Stomach (tissue), 9 donors: ENCODE data around the gene GALNT8. TPM values are rescaled to one million over a fixed set of nuclear protein-coding genes. Genes with fewer than 3 reads are reported as not detected.
A peak's percentile ranks its signal among the peaks of the same experiment; 100 is the strongest.

Experiments
- DNase-seq, 2 donors: peaks; one replicate each; pipeline versions ENCODE4 v3.0.0 to v3.0.0-alpha.2; 2013 to 2019
- H3K27ac ChIP-seq, 5 donors: fragments of 200-600 bp in 4 of 5; sonication (generic) in 4 of 5; one replicate each; pipeline ENCODE4 v1.5.1; 2013 to 2019; ENCODE audit warnings: mild to moderate bottlenecking in 1 of 5, moderate library complexity in 1 of 5
- H3K27me3 ChIP-seq, 3 donors: fragments of 200-600 bp; sonication (generic); one replicate each; pipeline ENCODE4 v1.5.1; 2017 to 2019; ENCODE audit warnings: mixed run types in 1 of 3
- H3K36me3 ChIP-seq, 4 donors: fragments of 200-600 bp; sonication (generic); 1 replicate in 3 of 4; 2 replicates in 1 of 4; pipeline ENCODE4 v1.5.1; 2016 to 2019
- H3K4me1 ChIP-seq, 4 donors: fragments of 200-600 bp; sonication (generic); one replicate each; pipeline ENCODE4 v1.5.1; 2016 to 2019
- H3K4me3 ChIP-seq, 4 donors: fragments of 200-600 bp; sonication (generic) in 3 of 4; one replicate each; pipeline ENCODE4 v1.5.1; 2016 to 2019; ENCODE audit warnings: mild to moderate bottlenecking in 1 of 4
- H3K9me3 ChIP-seq, 4 donors: fragments of 200-600 bp; sonication (generic); one replicate each; pipeline ENCODE4 v1.5.1; 2016 to 2019
- EP300 ChIP-seq: sonication (generic); formaldehyde crosslinking; IDR thresholded peaks from one replicate; pipeline ENCODE4 v1.6.1; 2017; ENCODE audit warnings: antibody characterized with exemption
- POLR2A ChIP-seq, 4 donors: fragments of 450-650 bp; IDR thresholded peaks; one replicate each; pipeline ENCODE4 v1.6.1; 2016; ENCODE audit warnings: antibody characterized with exemption in 4 of 4, control low read depth in 2 of 4, mild to moderate bottlenecking in 1 of 4, moderate library complexity in 1 of 4
- POLR2AphosphoS5 ChIP-seq, 3 donors: sonication (generic); formaldehyde crosslinking; IDR thresholded peaks; one replicate each; pipeline ENCODE4 v1.6.1; 2016; ENCODE audit warnings: antibody characterized with exemption in 3 of 3
- WGBS, 5 donors: extraction: QIAGEN DNeasy Blood & Tissue Kit in 3 of 5; methylation state at CpG; one replicate each; pipeline versions ENCODE4 v1.1.5 to v1.1.7; 2013 to 2018; 5-methylcytosine and 5-hydroxymethylcytosine counted together
- intact Hi-C: fragments of 100-400 bp; cut with DNase I; formaldehyde crosslinking; loops from one replicate; pipeline ENCODE4 v1.15.1; 2023; ENCODE audit warnings: low total_unique reads
- polyA plus RNA-seq, 3 donors: library from polyadenylated mRNA; stranded (reverse); fragments of 200-250 nt; gene quantifications; one replicate each; pipeline ENCODE4 v1.2.3, GENCODE V29; 2013
- total RNA-seq, 5 donors: library from RNA; depleted of rRNA; stranded (reverse); fragments of >200 nt; gene quantifications; one replicate each; pipeline versions ENCODE4 v1.1.0 to v1.2.3, GENCODE V29; 2014 to 2016
- TF ChIP-seq, protein P1 (sequence below), 7 experiments: fragments of 450-650 bp in 4 of 7; fragments of 200-600 bp in 3 of 7; sonication (generic) in 3 of 7; IDR thresholded peaks; one replicate each; pipeline ENCODE4 v1.5.1; 2016 to 2019; ENCODE audit warnings: antibody characterized with exemption in 7 of 7, control low read depth in 2 of 7, mild to moderate bottlenecking in 1 of 7
- donor health status: healthy with polysubstance abuse.
- donor health status: Bipolar disorder and iron deficiency.
- donor health status: healthy.

Gene GALNT8
- total and polyA plus RNA-seq, 8 donors = 0.28 to 19.7 (median 1.0) TPM; not detected in 2

DNA sequence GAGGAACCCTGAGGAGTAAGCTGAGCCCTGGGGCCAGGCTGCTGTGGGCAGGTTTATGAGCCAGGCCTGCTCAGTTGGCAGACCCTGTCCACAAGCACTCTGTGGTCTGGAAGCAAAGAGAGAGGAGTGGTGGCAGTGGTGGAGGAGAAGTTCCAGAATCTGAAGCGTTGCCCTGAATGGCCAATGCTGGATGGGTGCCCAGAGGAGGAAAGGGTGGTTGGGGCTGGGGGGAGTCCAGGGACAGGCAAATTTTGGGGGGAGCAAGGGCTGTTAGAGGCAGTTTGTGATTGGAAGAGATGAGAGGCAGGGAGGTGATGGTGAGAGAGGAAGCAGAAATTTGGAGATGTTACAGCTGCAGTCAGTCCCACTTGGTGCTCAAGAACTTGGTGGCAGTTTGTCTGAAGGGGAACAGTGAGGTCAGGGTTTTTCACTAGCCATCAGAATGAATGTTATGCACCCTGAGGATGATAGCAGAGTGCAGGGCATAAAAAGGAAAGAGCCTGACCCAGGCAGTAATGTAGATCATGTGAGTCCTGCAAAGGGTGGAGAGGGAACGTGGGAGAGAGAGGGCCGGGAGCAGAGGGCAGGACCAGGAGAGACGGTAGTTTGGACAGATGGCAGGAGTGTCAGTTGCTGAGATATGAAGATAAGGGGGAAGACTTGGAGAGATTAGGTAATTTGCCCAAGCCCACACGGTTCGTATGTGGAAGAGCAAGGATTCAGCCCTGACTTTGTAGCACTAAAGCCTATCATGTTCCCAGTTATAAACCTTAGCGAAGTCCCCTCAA is 51.2 kb downstream of the GALNT8 start:
- Histone ChIP-seq H3K4me3 (no peak overlapping the region), H3K9me3 (no peaks in the 10 kb centered on the region), H3K4me1 (no peaks in the 10 kb centered on the region), H3K27ac (no peak overlapping the region), H3K36me3 (no peaks in the 10 kb centered on the region), H3K27me3 (no peaks in the 10 kb centered on the region)
- WGBS, 5 donors = 65 to 77% (median 73%) methylated on average over 7 of the region's 7 CpGs
- no peak for TF ChIP-seq EP300
- TF ChIP-seq, protein P1, sequence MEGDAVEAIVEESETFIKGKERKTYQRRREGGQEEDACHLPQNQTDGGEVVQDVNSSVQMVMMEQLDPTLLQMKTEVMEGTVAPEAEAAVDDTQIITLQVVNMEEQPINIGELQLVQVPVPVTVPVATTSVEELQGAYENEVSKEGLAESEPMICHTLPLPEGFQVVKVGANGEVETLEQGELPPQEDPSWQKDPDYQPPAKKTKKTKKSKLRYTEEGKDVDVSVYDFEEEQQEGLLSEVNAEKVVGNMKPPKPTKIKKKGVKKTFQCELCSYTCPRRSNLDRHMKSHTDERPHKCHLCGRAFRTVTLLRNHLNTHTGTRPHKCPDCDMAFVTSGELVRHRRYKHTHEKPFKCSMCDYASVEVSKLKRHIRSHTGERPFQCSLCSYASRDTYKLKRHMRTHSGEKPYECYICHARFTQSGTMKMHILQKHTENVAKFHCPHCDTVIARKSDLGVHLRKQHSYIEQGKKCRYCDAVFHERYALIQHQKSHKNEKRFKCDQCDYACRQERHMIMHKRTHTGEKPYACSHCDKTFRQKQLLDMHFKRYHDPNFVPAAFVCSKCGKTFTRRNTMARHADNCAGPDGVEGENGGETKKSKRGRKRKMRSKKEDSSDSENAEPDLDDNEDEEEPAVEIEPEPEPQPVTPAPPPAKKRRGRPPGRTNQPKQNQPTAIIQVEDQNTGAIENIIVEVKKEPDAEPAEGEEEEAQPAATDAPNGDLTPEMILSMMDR (IDR thresholded peaks at IDR 0.05) = no peak
- no peak for TF ChIP-seq POLR2AphosphoS5 (IDR thresholded peaks at IDR 0.05)
- no peak for TF ChIP-seq POLR2A (IDR thresholded peaks at IDR 0.05)
- no peak for DNase-seq
- intact Hi-C loops = no loop called here

DNA sequence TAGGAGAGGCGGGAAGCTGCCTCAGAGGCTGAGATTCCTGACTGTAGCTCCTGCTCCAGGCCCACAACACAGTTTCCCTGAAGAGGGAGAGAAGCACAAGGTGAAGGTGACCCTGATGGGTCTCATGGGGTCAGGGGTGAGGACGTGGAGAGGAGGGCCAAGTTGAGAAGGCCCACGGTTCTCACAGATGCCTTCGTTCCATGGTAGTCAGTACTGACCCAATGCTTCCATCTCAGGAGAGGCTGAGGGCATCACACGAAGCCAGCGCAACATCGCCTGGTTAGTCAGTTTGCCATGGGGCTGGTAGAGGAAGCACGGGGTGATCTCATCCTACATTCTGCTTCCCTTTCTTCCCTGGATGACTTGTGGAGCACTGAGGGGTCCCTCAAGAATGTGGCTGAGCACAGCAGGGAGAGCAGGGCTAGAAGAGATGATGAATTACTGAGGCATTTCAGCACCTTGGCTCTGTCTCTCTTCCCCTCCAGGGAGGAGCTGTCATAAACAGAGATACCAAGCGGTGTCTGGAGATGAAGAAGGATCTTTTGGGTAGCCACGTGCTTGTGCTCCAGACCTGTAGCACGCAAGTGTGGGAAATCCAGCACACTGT is 51.9 kb downstream of the GALNT8 start:
- no peaks in the 10 kb centered on the region for H3K4me1 ChIP-seq
- no peaks in the 10 kb centered on the region for H3K9me3 ChIP-seq
- H3K27me3 ChIP-seq = no peaks in the 10 kb centered on the region
- no peak overlapping the region for H3K4me3 ChIP-seq
- 57 to 87% (median 78%) methylated on average over 10 to 11 of the region's 11 CpGs for WGBS, 5 donors
- TF ChIP-seq, protein P1 (IDR thresholded peaks at IDR 0.05) = no peak
- TF ChIP-seq POLR2A (IDR thresholded peaks at IDR 0.05) (no peak), EP300 (no peak), POLR2AphosphoS5 (IDR thresholded peaks at IDR 0.05) (no peak)
- no peak for DNase-seq
- H3K27ac ChIP-seq = no peak overlapping the region
- H3K36me3 ChIP-seq = no peaks in the 10 kb centered on the region
- intact Hi-C loops = no loop called here

DNA sequence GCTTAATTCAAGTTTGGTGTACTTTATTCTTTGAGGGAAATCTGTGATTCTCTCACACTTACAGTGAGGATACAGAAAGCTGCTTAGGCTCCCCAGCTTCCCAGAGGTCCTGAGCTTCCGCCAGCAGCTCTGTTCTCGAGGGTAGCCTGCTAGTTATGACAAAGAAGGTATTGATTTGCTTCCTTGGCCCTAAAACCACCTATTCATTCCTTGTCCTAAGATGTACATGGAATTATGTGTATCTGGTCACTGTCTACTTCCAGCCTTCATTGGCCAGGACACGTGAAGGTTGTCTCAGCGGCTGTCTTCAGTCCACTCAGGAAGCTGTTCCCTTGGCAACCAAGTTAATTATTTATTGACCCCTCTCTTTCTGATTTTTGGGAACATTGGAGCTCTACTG is 55.7 kb downstream of the GALNT8 start:
- no peaks in the 10 kb centered on the region for H3K36me3 ChIP-seq
- no peak overlapping the region for H3K4me3 ChIP-seq
- TF ChIP-seq EP300 (no peak), POLR2A (IDR thresholded peaks at IDR 0.05) (no peak), POLR2AphosphoS5 (IDR thresholded peaks at IDR 0.05) (no peak)
- TF ChIP-seq, protein P1 (IDR thresholded peaks at IDR 0.05) = no peak
- 50 to 71% (median 67%) methylated on average over 4 of the region's 4 CpGs for WGBS, 5 donors
- no peak overlapping the region for H3K27ac ChIP-seq
- intact Hi-C loops = no loop called here
- H3K9me3 ChIP-seq = no peaks in the 10 kb centered on the region
- peaks cover 0 to 8% (median 0%) of the 10 kb centered on the region in 3 donors for H3K27me3 ChIP-seq
- DNase-seq = peak in 1 of 2 donors; percentile 23
- H3K4me1 ChIP-seq = peaks cover 0 to 4% (median 0%) of the 10 kb centered on the region in 4 donors

DNA sequence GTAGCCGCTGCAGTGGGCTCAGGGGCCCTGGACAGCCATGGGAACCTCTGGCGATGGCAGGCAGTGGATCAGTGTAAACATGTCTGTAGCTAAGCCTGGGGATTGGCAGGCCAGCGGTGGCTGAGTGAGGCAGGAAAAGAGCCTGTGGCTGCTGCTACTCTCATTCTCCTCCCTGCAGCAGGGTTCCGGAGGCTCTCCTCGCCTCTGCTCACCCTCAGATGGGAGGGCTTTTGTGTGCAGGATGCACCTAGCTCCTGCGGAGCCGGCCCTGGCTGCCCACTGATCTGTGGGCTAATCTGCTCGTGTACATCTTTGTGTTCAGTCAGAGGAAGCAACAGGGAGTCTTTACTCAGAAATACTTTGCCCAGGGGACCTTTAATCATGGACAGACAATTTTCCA is 59.5 kb downstream of the GALNT8 start:
- WGBS, 5 donors = 57 to 78% (median 68%) methylated on average over 8 of the region's 8 CpGs
- DNase-seq = no peak
- peaks cover 0 to 11% (median 10%) of the 10 kb centered on the region in 4 donors for H3K9me3 ChIP-seq
- peaks cover 0 to 8% (median 0%) of the 10 kb centered on the region in 3 donors for H3K27me3 ChIP-seq
- no peak overlapping the region for H3K4me3 ChIP-seq
- H3K4me1 ChIP-seq = peaks cover 0 to 4% (median 0%) of the 10 kb centered on the region in 4 donors
- H3K27ac ChIP-seq = no peak overlapping the region
- no peaks in the 10 kb centered on the region for H3K36me3 ChIP-seq
- intact Hi-C loops = no loop called here
- no peak for TF ChIP-seq EP300
- TF ChIP-seq, protein P1 (IDR thresholded peaks at IDR 0.05) = no peak
- TF ChIP-seq POLR2AphosphoS5 (IDR thresholded peaks at IDR 0.05) = no peak
- TF ChIP-seq POLR2A (IDR thresholded peaks at IDR 0.05) = no peak
